ENCODE results near the gene ZNF488.

- no peak for TF ChIP-seq CTCF (IDR thresholded peaks at IDR 0.05)
- no peak for TF ChIP-seq EZH2 (IDR thresholded peaks at IDR 0.05; ENCODE audit: borderline replicate concordance, insufficient read depth, low read depth, low read length, poor library complexity, severe bottlenecking)
Observed at GRCh38 chr10:47346581-47347302, 37.4 kb downstream of the ZNF488 start.

Measured in B cell (primary cell).